ENCODE results near the gene GCKR. TPM values are rescaled to one million over a fixed set of nuclear protein-coding genes. Genes with fewer than 3 reads are reported as not detected.

GCKR gene
- total and polyA plus RNA-seq, 2 of the 13 experiments (the other 11 are each of a cell fraction or from before 2014, with no cell fraction given) = 15.2 to 48.3 TPM

GRCh38 chr2:27518113-27518781 is 21.6 kb downstream of the GCKR start (continued):
- TF ChIP-seq, protein P1, sequence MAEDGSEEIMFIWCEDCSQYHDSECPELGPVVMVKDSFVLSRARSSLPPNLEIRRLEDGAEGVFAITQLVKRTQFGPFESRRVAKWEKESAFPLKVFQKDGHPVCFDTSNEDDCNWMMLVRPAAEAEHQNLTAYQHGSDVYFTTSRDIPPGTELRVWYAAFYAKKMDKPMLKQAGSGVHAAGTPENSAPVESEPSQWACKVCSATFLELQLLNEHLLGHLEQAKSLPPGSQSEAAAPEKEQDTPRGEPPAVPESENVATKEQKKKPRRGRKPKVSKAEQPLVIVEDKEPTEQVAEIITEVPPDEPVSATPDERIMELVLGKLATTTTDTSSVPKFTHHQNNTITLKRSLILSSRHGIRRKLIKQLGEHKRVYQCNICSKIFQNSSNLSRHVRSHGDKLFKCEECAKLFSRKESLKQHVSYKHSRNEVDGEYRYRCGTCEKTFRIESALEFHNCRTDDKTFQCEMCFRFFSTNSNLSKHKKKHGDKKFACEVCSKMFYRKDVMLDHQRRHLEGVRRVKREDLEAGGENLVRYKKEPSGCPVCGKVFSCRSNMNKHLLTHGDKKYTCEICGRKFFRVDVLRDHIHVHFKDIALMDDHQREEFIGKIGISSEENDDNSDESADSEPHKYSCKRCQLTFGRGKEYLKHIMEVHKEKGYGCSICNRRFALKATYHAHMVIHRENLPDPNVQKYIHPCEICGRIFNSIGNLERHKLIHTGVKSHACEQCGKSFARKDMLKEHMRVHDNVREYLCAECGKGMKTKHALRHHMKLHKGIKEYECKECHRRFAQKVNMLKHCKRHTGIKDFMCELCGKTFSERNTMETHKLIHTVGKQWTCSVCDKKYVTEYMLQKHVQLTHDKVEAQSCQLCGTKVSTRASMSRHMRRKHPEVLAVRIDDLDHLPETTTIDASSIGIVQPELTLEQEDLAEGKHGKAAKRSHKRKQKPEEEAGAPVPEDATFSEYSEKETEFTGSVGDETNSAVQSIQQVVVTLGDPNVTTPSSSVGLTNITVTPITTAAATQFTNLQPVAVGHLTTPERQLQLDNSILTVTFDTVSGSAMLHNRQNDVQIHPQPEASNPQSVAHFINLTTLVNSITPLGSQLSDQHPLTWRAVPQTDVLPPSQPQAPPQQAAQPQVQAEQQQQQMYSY (CRISPR knock-in tag; IDR thresholded peaks at IDR 0.05) = no peak
- peak; percentile 29; the same call in 1 of the 2 replicates for TF ChIP-seq ZFX (CRISPR knock-in tag; IDR thresholded peaks at IDR 0.05; ENCODE audit: low read depth)
- TF ChIP-seq, protein P2, sequence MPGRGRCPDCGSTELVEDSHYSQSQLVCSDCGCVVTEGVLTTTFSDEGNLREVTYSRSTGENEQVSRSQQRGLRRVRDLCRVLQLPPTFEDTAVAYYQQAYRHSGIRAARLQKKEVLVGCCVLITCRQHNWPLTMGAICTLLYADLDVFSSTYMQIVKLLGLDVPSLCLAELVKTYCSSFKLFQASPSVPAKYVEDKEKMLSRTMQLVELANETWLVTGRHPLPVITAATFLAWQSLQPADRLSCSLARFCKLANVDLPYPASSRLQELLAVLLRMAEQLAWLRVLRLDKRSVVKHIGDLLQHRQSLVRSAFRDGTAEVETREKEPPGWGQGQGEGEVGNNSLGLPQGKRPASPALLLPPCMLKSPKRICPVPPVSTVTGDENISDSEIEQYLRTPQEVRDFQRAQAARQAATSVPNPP (CRISPR knock-in tag; IDR thresholded peaks at IDR 0.05) = peak; percentile 58
- TF ChIP-seq ATF7 (IDR thresholded peaks at IDR 0.05) = no peak
- TF ChIP-seq ATF7 (CRISPR knock-in tag; IDR thresholded peaks at IDR 0.05) = no peak
- no peak for TF ChIP-seq ZNF280B (CRISPR knock-in tag; IDR thresholded peaks at IDR 0.05; ENCODE audit: borderline replicate concordance)
- TF ChIP-seq, protein P3, sequence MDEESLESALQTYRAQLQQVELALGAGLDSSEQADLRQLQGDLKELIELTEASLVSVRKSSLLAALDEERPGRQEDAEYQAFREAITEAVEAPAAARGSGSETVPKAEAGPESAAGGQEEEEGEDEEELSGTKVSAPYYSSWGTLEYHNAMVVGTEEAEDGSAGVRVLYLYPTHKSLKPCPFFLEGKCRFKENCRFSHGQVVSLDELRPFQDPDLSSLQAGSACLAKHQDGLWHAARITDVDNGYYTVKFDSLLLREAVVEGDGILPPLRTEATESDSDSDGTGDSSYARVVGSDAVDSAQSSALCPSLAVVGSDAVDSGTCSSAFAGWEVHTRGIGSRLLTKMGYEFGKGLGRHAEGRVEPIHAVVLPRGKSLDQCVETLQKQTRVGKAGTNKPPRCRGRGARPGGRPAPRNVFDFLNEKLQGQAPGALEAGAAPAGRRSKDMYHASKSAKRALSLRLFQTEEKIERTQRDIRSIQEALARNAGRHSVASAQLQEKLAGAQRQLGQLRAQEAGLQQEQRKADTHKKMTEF (CRISPR knock-in tag; IDR thresholded peaks at IDR 0.05) = peak; percentile 40; the same call in 1 of the 2 replicates
- TF ChIP-seq, protein P4, sequence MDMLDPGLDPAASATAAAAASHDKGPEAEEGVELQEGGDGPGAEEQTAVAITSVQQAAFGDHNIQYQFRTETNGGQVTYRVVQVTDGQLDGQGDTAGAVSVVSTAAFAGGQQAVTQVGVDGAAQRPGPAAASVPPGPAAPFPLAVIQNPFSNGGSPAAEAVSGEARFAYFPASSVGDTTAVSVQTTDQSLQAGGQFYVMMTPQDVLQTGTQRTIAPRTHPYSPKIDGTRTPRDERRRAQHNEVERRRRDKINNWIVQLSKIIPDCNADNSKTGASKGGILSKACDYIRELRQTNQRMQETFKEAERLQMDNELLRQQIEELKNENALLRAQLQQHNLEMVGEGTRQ (IDR thresholded peaks at IDR 0.05; ENCODE audit: low read depth, low read length) = no peak
- TF ChIP-seq, protein P4 (CRISPR knock-in tag; IDR thresholded peaks at IDR 0.05; ENCODE audit: borderline replicate concordance) = no peak
- no peak for TF ChIP-seq ARNT (IDR thresholded peaks at IDR 0.05)
- TF ChIP-seq RNF2 (conservative IDR thresholded peaks at IDR 0.05; ENCODE audit: low read depth) = no peak
- no peak; the same call in 1 of the 2 replicates for TF ChIP-seq SOX13 (IDR thresholded peaks at IDR 0.05)
- peak in 1 of 2 experiments; percentile 10; a peak in 1 of 4 replicates for TF ChIP-seq SOX13 (CRISPR knock-in tag; conservative IDR thresholded peaks at IDR 0.05 in 1 of 2, IDR thresholded peaks at IDR 0.05 in 1 of 2)
- TF ChIP-seq PPARG (CRISPR knock-in tag; conservative IDR thresholded peaks at IDR 0.05) = no peak
- 0 out of 2 replicates have a peak, but pooled peaks have one; percentile 34 for TF ChIP-seq SMAD3 (CRISPR knock-in tag; IDR thresholded peaks at IDR 0.05)
- TF ChIP-seq DNMT3B (CRISPR knock-in tag; conservative IDR thresholded peaks at IDR 0.05) = no peak
- TF ChIP-seq EHMT2 (IDR thresholded peaks at IDR 0.05; ENCODE audit: borderline replicate concordance, low read depth, low read length) = no peak
- TF ChIP-seq MTA3 (CRISPR knock-in tag; IDR thresholded peaks at IDR 0.05) = no peak
- no peak for TF ChIP-seq TAF15 (IDR thresholded peaks at IDR 0.05; ENCODE audit: low read depth, low read length, poor library complexity, severe bottlenecking)
- no peak for TF ChIP-seq PHF21A (CRISPR knock-in tag; IDR thresholded peaks at IDR 0.05)

Data from HepG2 (cell line).